Calu3 (cell line): ENCODE data around the gene GTPBP6. TPM values are rescaled to one million over a fixed set of nuclear protein-coding genes. Genes with fewer than 3 reads are reported as not detected.
A peak's percentile ranks its signal among the peaks of the same experiment; 100 is the strongest.

ENCODE experiments used
- BruUV-seq: library from RNA; stranded (reverse); fragments of 400-500 nt; replicated peaks from 2 replicates; lab custom pipeline; 2021; lab: Mats Ljungman, UMichigan
- CTCF ChIA-PET: fragments of 300-600 bp; sonication (Branson Sonifier 250); formaldehyde crosslinking; loops from one replicate; lab custom pipeline; 2022; ENCODE audit warnings: antibody characterized with exemption; lab: Charles Lee
- DNase-seq: peaks from one replicate; pipeline ENCODE4 v3.0.0; 2022
- H3K27ac Mint-ChIP-seq: one replicate; pipeline ENCODE4 v1.8.0; 2022; ENCODE audit warnings: mixed read lengths; ENCODE audit not compliant: unreplicated experiment
- H3K27me3 Mint-ChIP-seq: one replicate; pipeline ENCODE4 v1.8.0; 2022; ENCODE audit warnings: mixed read lengths; ENCODE audit not compliant: unreplicated experiment
- H3K36me3 Mint-ChIP-seq: one replicate; pipeline ENCODE4 v1.8.0; 2022; ENCODE audit warnings: mild to moderate bottlenecking, moderate library complexity, mixed read lengths; ENCODE audit not compliant: insufficient read depth, unreplicated experiment
- H3K4me1 Mint-ChIP-seq: one replicate; pipeline ENCODE4 v1.8.0; 2022; ENCODE audit warnings: mild to moderate bottlenecking, low read depth, mixed read lengths; ENCODE audit not compliant: unreplicated experiment
- H3K4me3 Mint-ChIP-seq: one replicate; pipeline ENCODE4 v1.8.0; 2022; ENCODE audit warnings: mild to moderate bottlenecking, low read depth, moderate library complexity, mixed read lengths; ENCODE audit not compliant: unreplicated experiment
- H3K9me3 Mint-ChIP-seq: one replicate; pipeline ENCODE4 v1.8.0; 2022; ENCODE audit warnings: low read depth, mixed read lengths; ENCODE audit not compliant: unreplicated experiment
- intact Hi-C: fragments of 100-400 bp; cut with micrococcal nuclease; formaldehyde crosslinking; loops from one replicate; pipeline ENCODE4 v1.10.0; 2022; ENCODE audit not compliant: unreplicated experiment
- total RNA-seq: library from RNA; stranded (reverse); gene quantifications from 2 replicates; pipeline ENCODE4 v1.2.3, GENCODE V29; 2022
- TF ChIP-seq, protein P1 (sequence below): fragments of 200-600 bp; IDR thresholded peaks from one replicate; pipeline ENCODE4 v1.8.0; 2022; ENCODE audit warnings: antibody characterized with exemption; ENCODE audit not compliant: unreplicated experiment

Gene GTPBP6
- total RNA-seq, 1 experiment from 2014 or later = 32.9 TPM

DNA sequence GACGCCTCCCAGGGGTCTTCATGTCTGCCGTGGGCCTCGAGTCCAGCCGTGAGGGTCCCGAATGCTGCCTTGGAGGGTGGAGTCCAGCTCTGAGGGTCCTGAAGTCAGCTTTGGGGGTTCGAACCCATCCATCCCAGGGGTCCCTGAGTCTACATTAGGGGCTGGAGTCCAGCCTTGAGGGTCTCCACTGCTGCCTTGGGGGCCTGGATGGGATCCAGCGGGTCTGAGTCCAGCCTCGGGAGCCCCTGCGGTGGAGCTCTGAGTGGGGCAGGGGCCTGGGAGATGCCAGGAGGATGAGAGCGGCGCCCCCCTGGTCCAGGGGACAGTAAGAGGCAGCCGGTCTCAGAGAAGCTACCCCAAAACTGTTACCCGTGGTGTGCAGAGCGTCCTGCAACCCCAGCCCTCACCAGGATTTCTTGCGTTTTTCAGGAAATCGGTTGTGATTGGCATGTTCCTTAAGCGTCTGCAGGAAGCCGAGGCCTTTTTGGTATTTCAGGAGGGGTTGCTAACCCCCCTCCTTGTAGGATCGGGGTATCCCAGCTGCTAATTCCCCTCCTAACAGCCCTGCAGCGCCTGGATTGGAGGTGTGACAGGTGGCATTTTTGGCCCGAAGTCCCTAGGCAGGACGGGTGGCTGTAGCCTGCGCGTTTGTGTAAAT lies 1.7 kb upstream of the GTPBP6 start:
- BruUV-seq = TSS peak; percentile 47
- intact Hi-C loops = no loop called here
- CTCF ChIA-PET = no interaction called here
- TF ChIP-seq, protein P1, sequence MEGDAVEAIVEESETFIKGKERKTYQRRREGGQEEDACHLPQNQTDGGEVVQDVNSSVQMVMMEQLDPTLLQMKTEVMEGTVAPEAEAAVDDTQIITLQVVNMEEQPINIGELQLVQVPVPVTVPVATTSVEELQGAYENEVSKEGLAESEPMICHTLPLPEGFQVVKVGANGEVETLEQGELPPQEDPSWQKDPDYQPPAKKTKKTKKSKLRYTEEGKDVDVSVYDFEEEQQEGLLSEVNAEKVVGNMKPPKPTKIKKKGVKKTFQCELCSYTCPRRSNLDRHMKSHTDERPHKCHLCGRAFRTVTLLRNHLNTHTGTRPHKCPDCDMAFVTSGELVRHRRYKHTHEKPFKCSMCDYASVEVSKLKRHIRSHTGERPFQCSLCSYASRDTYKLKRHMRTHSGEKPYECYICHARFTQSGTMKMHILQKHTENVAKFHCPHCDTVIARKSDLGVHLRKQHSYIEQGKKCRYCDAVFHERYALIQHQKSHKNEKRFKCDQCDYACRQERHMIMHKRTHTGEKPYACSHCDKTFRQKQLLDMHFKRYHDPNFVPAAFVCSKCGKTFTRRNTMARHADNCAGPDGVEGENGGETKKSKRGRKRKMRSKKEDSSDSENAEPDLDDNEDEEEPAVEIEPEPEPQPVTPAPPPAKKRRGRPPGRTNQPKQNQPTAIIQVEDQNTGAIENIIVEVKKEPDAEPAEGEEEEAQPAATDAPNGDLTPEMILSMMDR = no peak
- peaks cover 8% of the 10 kb centered on the region for H3K4me1 Mint-ChIP-seq
- peaks cover 39% of the 10 kb centered on the region for H3K36me3 Mint-ChIP-seq
- no peaks in the 10 kb centered on the region for H3K27me3 Mint-ChIP-seq
- H3K9me3 Mint-ChIP-seq = peaks cover 3% of the 10 kb centered on the region
- H3K4me3 Mint-ChIP-seq = peak overlapping the region; percentile 80
- no peak overlapping the region for H3K27ac Mint-ChIP-seq
- DNase-seq = no peak

DNA sequence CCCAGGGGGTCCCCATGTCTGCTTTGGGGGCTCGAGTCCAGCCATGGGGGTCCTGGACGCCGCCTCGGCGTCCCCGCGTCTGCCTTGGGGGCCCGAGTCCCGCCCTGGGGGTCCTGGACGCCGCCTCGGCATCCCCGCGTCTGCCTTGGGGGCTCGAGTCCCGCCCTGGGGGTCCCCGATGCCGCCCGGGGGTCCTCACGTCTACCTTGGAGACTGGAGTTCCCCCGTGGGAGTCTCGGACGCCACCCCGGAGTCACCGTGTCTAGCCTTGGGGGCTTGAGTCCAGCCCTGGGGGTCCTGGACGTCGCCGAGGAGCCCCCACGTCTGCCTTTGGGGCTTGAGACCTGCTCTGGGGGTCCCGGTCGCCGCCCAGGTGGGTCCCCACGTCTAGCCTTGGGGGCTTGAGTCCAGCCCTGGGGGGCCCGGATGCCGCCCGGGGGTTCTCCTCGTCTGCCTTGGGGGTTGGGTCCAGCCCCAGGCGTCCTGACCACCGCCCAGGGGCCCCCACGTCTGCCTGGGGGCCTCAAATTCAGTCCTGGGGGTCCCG lies 1.1 kb upstream of the GTPBP6 start:
- no peak for DNase-seq
- intact Hi-C loops = no loop called here
- BruUV-seq = no TSS peak
- H3K27ac Mint-ChIP-seq = no peak overlapping the region
- TF ChIP-seq, protein P1 = no peak
- H3K27me3 Mint-ChIP-seq = no peaks in the 10 kb centered on the region
- H3K36me3 Mint-ChIP-seq = peaks cover 39% of the 10 kb centered on the region
- H3K9me3 Mint-ChIP-seq = peaks cover 3% of the 10 kb centered on the region
- H3K4me3 Mint-ChIP-seq = peak overlapping the region; percentile 80
- H3K4me1 Mint-ChIP-seq = peaks cover 8% of the 10 kb centered on the region
- CTCF ChIA-PET = no interaction called here

DNA sequence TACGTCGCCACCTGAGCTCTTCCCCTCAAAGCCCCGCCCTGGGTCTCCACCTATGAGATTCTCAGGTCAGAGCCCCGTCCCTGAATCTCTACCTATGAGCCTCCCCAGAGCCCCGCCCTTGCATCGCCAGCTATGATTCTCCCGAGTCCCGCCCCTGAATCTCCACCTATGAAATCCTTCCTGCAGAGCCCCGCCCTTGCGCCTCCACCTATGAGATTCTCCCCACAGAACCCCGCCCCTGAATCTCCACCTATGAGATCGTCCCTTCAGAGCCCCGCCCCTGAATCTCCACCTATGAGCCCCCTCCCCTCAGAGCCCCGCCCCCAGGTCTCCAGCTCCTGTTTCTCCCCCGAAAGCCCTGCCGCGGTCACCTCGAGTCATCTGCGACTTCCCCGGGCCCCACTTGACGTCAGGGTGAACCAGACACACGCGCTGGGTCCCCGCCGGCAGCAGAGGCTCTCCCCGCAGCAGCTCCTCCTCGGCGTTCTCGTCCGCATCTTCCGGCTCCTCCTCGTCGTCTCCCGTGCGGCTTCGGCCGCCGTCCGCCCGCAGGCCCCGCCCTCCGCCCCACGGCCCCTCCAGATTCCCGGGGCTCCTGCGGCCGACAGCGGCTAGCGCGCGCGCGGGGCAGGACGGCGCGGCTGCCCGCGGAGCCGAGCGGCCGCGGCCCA lies 393 bp downstream of the GTPBP6 start:
- H3K27ac Mint-ChIP-seq = peak overlapping the region; percentile 99
- no TSS peak for BruUV-seq
- H3K9me3 Mint-ChIP-seq = peaks cover 3% of the 10 kb centered on the region
- peaks cover 44% of the 10 kb centered on the region for H3K36me3 Mint-ChIP-seq
- intact Hi-C loops = no loop called here
- CTCF ChIA-PET = no interaction called here
- DNase-seq = peak; percentile 93
- TF ChIP-seq, protein P1 = no peak
- no peaks in the 10 kb centered on the region for H3K27me3 Mint-ChIP-seq
- peak overlapping the region; percentile 80 for H3K4me3 Mint-ChIP-seq
- peaks cover 3% of the 10 kb centered on the region for H3K4me1 Mint-ChIP-seq

DNA sequence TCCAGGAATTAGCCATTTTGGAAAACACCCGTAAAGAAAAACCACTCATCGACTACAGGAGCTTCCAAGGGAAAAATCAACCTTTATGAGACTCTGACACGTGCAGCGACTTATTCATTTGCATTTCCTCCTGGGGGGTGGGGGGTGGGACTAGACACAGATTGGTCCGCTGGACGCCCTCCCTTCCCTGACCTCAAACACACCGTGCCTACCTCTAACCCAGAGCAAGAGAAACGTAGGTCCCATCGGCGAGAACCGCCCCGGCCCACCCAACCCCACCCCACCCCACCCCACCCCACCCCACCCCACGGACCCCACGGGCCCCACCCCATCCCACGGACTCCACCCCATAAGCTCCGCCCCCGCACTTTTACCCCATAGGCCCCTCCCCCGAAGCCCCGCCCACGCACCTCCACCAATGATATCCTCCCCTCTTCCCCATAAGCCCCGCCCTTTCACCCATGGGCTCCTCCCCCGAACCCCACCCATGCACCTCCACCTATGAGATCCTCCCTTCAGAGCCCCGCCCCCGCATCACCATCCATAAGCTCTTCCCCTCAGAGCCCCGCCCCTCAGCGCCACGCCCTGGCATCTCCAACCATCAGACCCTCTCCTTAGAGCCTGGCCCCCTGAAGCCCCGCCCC lies 1.1 kb downstream of the GTPBP6 start:
- H3K4me3 Mint-ChIP-seq = peak overlapping the region; percentile 80
- no TSS peak for BruUV-seq
- DNase-seq = no peak
- TF ChIP-seq, protein P1 = no peak
- intact Hi-C loops = no loop called here
- peak overlapping the region; percentile 99 for H3K27ac Mint-ChIP-seq
- no peaks in the 10 kb centered on the region for H3K4me1 Mint-ChIP-seq
- peaks cover 3% of the 10 kb centered on the region for H3K9me3 Mint-ChIP-seq
- no peaks in the 10 kb centered on the region for H3K27me3 Mint-ChIP-seq
- H3K36me3 Mint-ChIP-seq = peaks cover 47% of the 10 kb centered on the region
- CTCF ChIA-PET = no interaction called here
